SK-N-MC (cell line): ENCODE measurements around the gene PNMA8A.

Experiments used
- EZH2 ChIP-seq: fragments of 200-600 bp; sonication (generic); IDR thresholded peaks from one replicate; pipeline ENCODE4 v1.6.1; 2017; ENCODE audit warnings: antibody characterized with exemption
- FOXP2 ChIP-seq: optimal IDR thresholded peaks from 2 replicates; pipeline ENCODE3; 2011; ENCODE audit warnings: mild to moderate bottlenecking, moderate library complexity; ENCODE audit not compliant: insufficient read depth; ENCODE audit errors: extremely low read length, control extremely low read depth
- POLR2AphosphoS5 ChIP-seq: IDR thresholded peaks from 2 replicates; pipeline ENCODE4 v1.6.1; 2012; ENCODE audit warnings: mild to moderate bottlenecking, low read depth, low read length, borderline replicate concordance

- no peak for TF ChIP-seq EZH2
- no peak for TF ChIP-seq POLR2AphosphoS5
- no peak for TF ChIP-seq FOXP2
Observed at GRCh38 chr19:46442808-46443450, 28.4 kb downstream of the PNMA8A start.
